IMR-90 (cell line): Measurements from ENCODE around the gene ARHGAP12. TPM values are rescaled to one million over a fixed set of nuclear protein-coding genes. Genes with fewer than 3 reads are reported as not detected.

Experiments used
- ATAC-seq: fragments of 200-7000 bp; cut with Tn5 transposase; 2 replicates; pipeline ENCODE4 v1.9.1; 2020; ENCODE audit warnings: low read depth, mild to moderate bottlenecking, moderate library complexity
- BruUV-seq: library from RNA; stranded (reverse); fragments of 400-500 nt; replicated peaks from 2 replicates; lab custom pipeline; 2021; lab: Mats Ljungman, UMichigan
- CTCF ChIA-PET: fragments of 300-600 bp; formaldehyde crosslinking; extraction: SDS; loops from one replicate; lab custom pipeline; 2021; ENCODE audit warnings: antibody characterized with exemption; lab: Yijun Ruan, JAX
- POLR2A ChIA-PET: fragments of 300-600 bp; sonication (Branson Sonifier 250); formaldehyde crosslinking; loops from one replicate; lab custom pipeline; 2022; ENCODE audit warnings: antibody characterized with exemption; ENCODE audit not compliant: unreplicated experiment; lab: Charles Lee
- DNase-seq: peaks from one replicate; pipeline ENCODE4 v3.0.0; 2013
- H2AFZ ChIP-seq: replicated peaks from 2 replicates; pipeline ENCODE3; 2013; ENCODE audit warnings: low read length, mild to moderate bottlenecking; ENCODE audit not compliant: poor library complexity
- H2AK5ac ChIP-seq: 2 replicates; pipeline ENCODE4 v1.6.1; 2013; ENCODE audit warnings: low read depth, low read length, inconsistent platforms
- H2AK9ac ChIP-seq: replicated peaks from 2 replicates; pipeline ENCODE3; 2013; ENCODE audit warnings: mild to moderate bottlenecking, low read depth, low read length, moderate library complexity; ENCODE audit not compliant: poor library complexity
- H2BK120ac ChIP-seq: 2 replicates; pipeline ENCODE4 v1.6.1; 2013; ENCODE audit warnings: low read depth, low read length, inconsistent platforms
- H2BK15ac ChIP-seq: 3 replicates; pipeline ENCODE4 v1.6.1; 2013; ENCODE audit warnings: low read depth, low read length, inconsistent platforms
- H2BK20ac ChIP-seq: 2 replicates; pipeline ENCODE4 v1.6.1; 2013; ENCODE audit warnings: low read depth, mild to moderate bottlenecking, inconsistent platforms, low read length, moderate library complexity
- H2BK5ac ChIP-seq: 2 replicates; pipeline ENCODE4 v1.6.1; 2013; ENCODE audit warnings: mild to moderate bottlenecking, low read depth, low read length, inconsistent platforms; ENCODE audit not compliant: poor library complexity, severe bottlenecking
- H3K14ac ChIP-seq: replicated peaks from 2 replicates; pipeline ENCODE4 v1.6.1; 2013; ENCODE audit warnings: low read depth, low read length, inconsistent platforms
- H3K18ac ChIP-seq: 2 replicates; pipeline ENCODE4 v1.6.1; 2013; ENCODE audit warnings: low read depth, low read length, control low read depth
- H3K23ac ChIP-seq: 2 replicates; pipeline ENCODE4 v1.6.1; 2013; ENCODE audit warnings: low read depth, low read length, inconsistent platforms
- H3K27ac ChIP-seq: 2 replicates; pipeline ENCODE4 v1.5.1; 2013; ENCODE audit warnings: mild to moderate bottlenecking, control low read depth, low read length; ENCODE audit not compliant: insufficient read depth
- H3K27me3 ChIP-seq: 2 replicates; pipeline ENCODE4 v1.6.1; 2013; ENCODE audit warnings: low read length; ENCODE audit not compliant: control insufficient read depth, insufficient read depth
- H3K36me3 ChIP-seq: 2 replicates; pipeline ENCODE4 v1.6.1; 2013; ENCODE audit warnings: low read length, mixed read lengths; ENCODE audit not compliant: control insufficient read depth, insufficient read depth
- H3K4ac ChIP-seq: 2 replicates; pipeline ENCODE4 v1.6.1; 2013; ENCODE audit warnings: low read depth, low read length, inconsistent platforms
- H3K4me1 ChIP-seq: 2 replicates; pipeline ENCODE4 v1.6.1; 2013; ENCODE audit warnings: low read length, mixed read lengths; ENCODE audit not compliant: control insufficient read depth, insufficient read depth
- H3K4me2 ChIP-seq: 2 replicates; pipeline ENCODE4 v1.6.1; 2013; ENCODE audit warnings: low read depth, mild to moderate bottlenecking, control low read depth, low read length, moderate library complexity
- H3K4me3 ChIP-seq: 2 replicates; pipeline ENCODE4 v1.5.1; 2013; ENCODE audit warnings: low read depth, mild to moderate bottlenecking, control low read depth, low read length, moderate library complexity; ENCODE audit not compliant: insufficient read depth
- H3K56ac ChIP-seq: 2 replicates; pipeline ENCODE4 v1.6.1; 2013; ENCODE audit warnings: low read length, inconsistent platforms; ENCODE audit not compliant: insufficient read depth; ENCODE audit errors: extremely low read depth
- H3K79me1 ChIP-seq, 2 experiments: 2 replicates each; pipeline ENCODE4 v1.6.1; 2013; ENCODE audit warnings: low read length in 2 of 2, inconsistent platforms in 1 of 2, low read depth in 1 of 2
- H3K9ac ChIP-seq: 2 replicates; pipeline ENCODE4 v1.6.1; 2013; ENCODE audit warnings: low read depth, low read length, control low read depth
- H3K9me1 ChIP-seq: 2 replicates; pipeline ENCODE4 v1.6.1; 2013; ENCODE audit warnings: low read length, inconsistent platforms; ENCODE audit not compliant: insufficient read depth
- H3K9me3 ChIP-seq: 2 replicates; pipeline ENCODE4 v1.6.1; 2013; ENCODE audit warnings: low read length; ENCODE audit not compliant: control insufficient read depth, insufficient read depth
- H4K20me1 ChIP-seq: 2 replicates; pipeline ENCODE4 v1.6.1; 2013; ENCODE audit warnings: low read length, inconsistent platforms; ENCODE audit not compliant: insufficient read depth
- H4K5ac ChIP-seq: 2 replicates; pipeline ENCODE4 v1.6.1; 2013; ENCODE audit warnings: mild to moderate bottlenecking, low read depth, low read length, control low read depth
- H4K8ac ChIP-seq, 2 experiments: 2 replicates each; pipeline ENCODE4 v1.6.1; 2013; ENCODE audit warnings: low read depth in 2 of 2, low read length in 2 of 2, control low read depth in 1 of 2, inconsistent platforms in 1 of 2
- H4K91ac ChIP-seq: 2 replicates; pipeline ENCODE4 v1.6.1; 2013; ENCODE audit warnings: low read depth, low read length, inconsistent platforms; ENCODE audit not compliant: insufficient read depth
- BHLHE40 ChIP-seq: fragments of 150-350 bp; IDR thresholded peaks from 2 replicates; pipeline ENCODE4 v1.6.1; 2016; ENCODE audit warnings: mild to moderate bottlenecking, low read depth, low read length
- CEBPB ChIP-seq: IDR thresholded peaks from 2 replicates; pipeline ENCODE4 v1.6.1; 2012; ENCODE audit warnings: low read depth, low read length, improper control_type of control experiment
- CHD1 ChIP-seq: IDR thresholded peaks from 2 replicates; pipeline ENCODE4 v1.6.1; 2012; ENCODE audit warnings: low read depth, low read length, improper control_type of control experiment
- CTCF ChIP-seq: conservative IDR thresholded peaks from 2 replicates; pipeline ENCODE4 v1.5.1; 2012; ENCODE audit warnings: mild to moderate bottlenecking, low read depth, low read length, improper control_type of control experiment
- ELK1 ChIP-seq: fragments of 150-350 bp; IDR thresholded peaks from 2 replicates; pipeline ENCODE4 v1.6.1; 2016; ENCODE audit warnings: low read depth, mild to moderate bottlenecking, low read length, moderate library complexity, borderline replicate concordance
- FOS ChIP-seq: fragments of 150-350 bp; IDR thresholded peaks from 2 replicates; pipeline ENCODE4 v1.6.1; 2016; ENCODE audit warnings: low read depth, low read length
- MAFK ChIP-seq: IDR thresholded peaks from 2 replicates; pipeline ENCODE4 v1.6.1; 2012; ENCODE audit warnings: low read depth, low read length, improper control_type of control experiment
- MAZ ChIP-seq: IDR thresholded peaks from 2 replicates; pipeline ENCODE4 v1.6.1; 2012; ENCODE audit warnings: low read depth, mild to moderate bottlenecking, low read length, improper control_type of control experiment, moderate library complexity, borderline replicate concordance
- MXI1 ChIP-seq: IDR thresholded peaks from 2 replicates; pipeline ENCODE4 v1.6.1; 2012; ENCODE audit warnings: low read depth, mild to moderate bottlenecking, low read length, moderate library complexity, borderline replicate concordance
- NFE2L2 ChIP-seq: fragments of 150-350 bp; IDR thresholded peaks from 2 replicates; pipeline ENCODE4 v1.6.1; 2016; ENCODE audit warnings: low read depth, mild to moderate bottlenecking, low read length
- POLR2A ChIP-seq: IDR thresholded peaks from 2 replicates; pipeline ENCODE4 v1.6.1; 2012; ENCODE audit warnings: mild to moderate bottlenecking, low read depth, low read length
- RAD21 ChIP-seq: IDR thresholded peaks from 2 replicates; pipeline ENCODE4 v1.6.1; 2012; ENCODE audit warnings: low read length, improper control_type of control experiment
- RCOR1 ChIP-seq: IDR thresholded peaks from 2 replicates; pipeline ENCODE4 v1.6.1; 2012; ENCODE audit warnings: mild to moderate bottlenecking, low read length, improper control_type of control experiment; ENCODE audit not compliant: insufficient replicate concordance
- RFX5 ChIP-seq: IDR thresholded peaks from 2 replicates; pipeline ENCODE4 v1.8.0; 2012; ENCODE audit warnings: low read depth, mild to moderate bottlenecking, low read length, moderate library complexity
- SMC3 ChIP-seq: fragments of 150-350 bp; IDR thresholded peaks from 2 replicates; pipeline ENCODE4 v1.6.1; 2016; ENCODE audit warnings: low read depth, mild to moderate bottlenecking, antibody characterized with exemption, low read length, moderate library complexity
- WGBS, 2 experiments: methylation state at CpG; one replicate each; pipeline versions ENCODE4 v1.1.5 to v1.1.7; 2013; ENCODE audit warnings: missing lambda C conversion rate in 2 of 2; ENCODE audit not compliant: insufficient read length in 1 of 2; ENCODE audit errors: extremely low coverage in 2 of 2; 5-methylcytosine and 5-hydroxymethylcytosine counted together
- dilution Hi-C: fragments of 300-500 bp; cut with HindIII; formaldehyde crosslinking; loops from one replicate; pipeline ENCODE4 v1.14.3; 2018; ENCODE audit warnings: low sequenced_read_pairs; ENCODE audit not compliant: unreplicated experiment
- in situ Hi-C: fragments of 300-500 bp; cut with MboI; formaldehyde crosslinking; loops from 3 replicates; pipeline ENCODE4 v1.14.3; 2019; ENCODE audit warnings: low sequenced_read_pairs, inconsistent platforms, mixed read lengths
- intact Hi-C: fragments of 100-400 bp; cut with micrococcal nuclease; formaldehyde crosslinking; loops from 2 replicates; pipeline ENCODE4 v1.10.0; 2022
- polyA plus RNA-seq, 3 experiments: library from polyadenylated mRNA; depleted of rRNA; stranded (reverse); fragments of >200 nt; gene quantifications; 2 replicates each; pipeline ENCODE4 v1.2.3, GENCODE V29; 2012; ENCODE audit warnings: low replicate concordance in 1 of 3
- total RNA-seq: library from RNA; depleted of rRNA; stranded (reverse); fragments of >200 nt; gene quantifications from 2 replicates; pipeline ENCODE4 v1.2.3, GENCODE V29; 2012
- TF ChIP-seq, protein P1 (sequence below): fragments of 150-350 bp; IDR thresholded peaks from 2 replicates; pipeline ENCODE4 v1.6.1; 2017; ENCODE audit warnings: mild to moderate bottlenecking, antibody characterized with exemption, low read length, low read depth

Gene ARHGAP12
- total and polyA plus RNA-seq, 2 of the 4 experiments (the other 2 are of a cell fraction): 9.0 to 28.5 TPM

- dilution Hi-C loops (no loop called here), intact Hi-C loops (loop anchor here (5.0 kb wide), 2 partner anchors 169 to 369 kb away; no protein-coding TSS in a partner anchor), in situ Hi-C loops (no loop called here)
- ATAC-seq (no peak), DNase-seq (no peak)
- Histone ChIP-seq H3K4ac (no peak overlapping the region), H3K18ac (no peak overlapping the region), H3K9me1 (no peaks in the 10 kb centered on the region; the same call in 1 of the 2 replicates), H3K27ac (no peak overlapping the region), H3K27me3 (no peaks in the 10 kb centered on the region), H4K8ac (no peak overlapping the region), H2BK5ac (no peak overlapping the region), H2BK20ac (no peak overlapping the region), H3K79me1 (peaks cover under 1 to 3% of the 10 kb centered on the region in 2 experiments; a peak in 2 of 4 replicates), H4K91ac (no peak overlapping the region), H2BK120ac (no peak overlapping the region), H2AK5ac (no peak overlapping the region), H3K9ac (no peak overlapping the region), H3K36me3 (peaks cover 3% of the 10 kb centered on the region; the same call in 1 of the 2 replicates), H3K4me2 (no peak overlapping the region), H3K4me1 (no peaks in the 10 kb centered on the region), H4K5ac (no peak overlapping the region), H2BK15ac (no peak overlapping the region), H2AK9ac (no peak overlapping the region), H3K4me3 (no peak overlapping the region), H2AFZ (no peak overlapping the region), H3K9me3 (no peaks in the 10 kb centered on the region), H4K20me1 (no peaks in the 10 kb centered on the region), H3K14ac (no peak overlapping the region), H3K56ac (no peak overlapping the region), H3K23ac (no peak overlapping the region)
- CTCF ChIA-PET: interaction anchor here (0.6 kb wide), 1 partner anchor 372 kb away, joined by 6 read pairs; no protein-coding TSS in a partner anchor
- no CpG with 5 or more reads among the region's 7 CpGs for WGBS, 2 experiments
- POLR2A ChIA-PET: no interaction called here
- no peak for TF ChIP-seq CHD1
- TF ChIP-seq RCOR1: no peak
- no peak for TF ChIP-seq CEBPB
- TF ChIP-seq, protein P1, sequence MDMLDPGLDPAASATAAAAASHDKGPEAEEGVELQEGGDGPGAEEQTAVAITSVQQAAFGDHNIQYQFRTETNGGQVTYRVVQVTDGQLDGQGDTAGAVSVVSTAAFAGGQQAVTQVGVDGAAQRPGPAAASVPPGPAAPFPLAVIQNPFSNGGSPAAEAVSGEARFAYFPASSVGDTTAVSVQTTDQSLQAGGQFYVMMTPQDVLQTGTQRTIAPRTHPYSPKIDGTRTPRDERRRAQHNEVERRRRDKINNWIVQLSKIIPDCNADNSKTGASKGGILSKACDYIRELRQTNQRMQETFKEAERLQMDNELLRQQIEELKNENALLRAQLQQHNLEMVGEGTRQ: no peak
- TF ChIP-seq RFX5: no peak
- no peak for TF ChIP-seq POLR2A
- no peak for TF ChIP-seq SMC3
- no peak for TF ChIP-seq RAD21
- no peak for TF ChIP-seq MAZ
- no peak for TF ChIP-seq FOS
- no peak for TF ChIP-seq BHLHE40
- no peak for TF ChIP-seq NFE2L2
- TF ChIP-seq ELK1: no peak
- no peak for TF ChIP-seq CTCF
- no peak for TF ChIP-seq MAFK
- no peak for TF ChIP-seq MXI1
- BruUV-seq: no TSS peak
These were observed 89.9 kb downstream of the ARHGAP12 start for GRCh38 chr10:31838709-31839108.
